Measurements from ENCODE around the gene C1QL2.

Gene C1QL2

GRCh38 chr2:119158563-119159347 is at the start of gene C1QL2:
Gene C1QL2, minus strand, starts transcription at chr2:119158751. Its CDS starts 482 bp downstream, at chr2:119158269.
- no peak for DNase-seq

- no peak for DNase-seq
Measured at GRCh38 chr2:119207447-119207846, 48.9 kb upstream of the C1QL2 start.

- DNase-seq: no peak
Measured at GRCh38 chr2:119206201-119206600, 47.6 kb upstream of the C1QL2 start.

GRCh38 chr2:119205001-119205706 is 46.6 kb upstream of the C1QL2 start:
- no peak for DNase-seq

GRCh38 chr2:119204525-119204924 is 46.0 kb upstream of the C1QL2 start:
- DNase-seq: no peak

- DNase-seq: no peak
Measured at GRCh38 chr2:119202610-119203310, 44.2 kb upstream of the C1QL2 start.

GRCh38 chr2:119201815-119202214 is 43.3 kb upstream of the C1QL2 start:
- no peak for DNase-seq

GRCh38 chr2:119198240-119198840 is 39.8 kb upstream of the C1QL2 start:
- no peak for DNase-seq

GRCh38 chr2:119197529-119198239 is 39.1 kb upstream of the C1QL2 start:
- DNase-seq: no peak

- no peak for DNase-seq
Measured at GRCh38 chr2:119197126-119197405, 38.5 kb upstream of the C1QL2 start.

- DNase-seq: no peak
Measured at GRCh38 chr2:119196301-119197125, 38.0 kb upstream of the C1QL2 start.

GRCh38 chr2:119195887-119196286 is 37.3 kb upstream of the C1QL2 start:
- DNase-seq: no peak

- DNase-seq: no peak
Measured at GRCh38 chr2:119195001-119195400, 36.5 kb upstream of the C1QL2 start.

- DNase-seq: no peak
Measured at GRCh38 chr2:119192893-119193292, 34.3 kb upstream of the C1QL2 start.

GRCh38 chr2:119190321-119191111 is 32.0 kb upstream of the C1QL2 start:
- no peak for DNase-seq

- no peak for DNase-seq
Measured at GRCh38 chr2:119184512-119184911, 26.0 kb upstream of the C1QL2 start.

- DNase-seq: no peak
Measured at GRCh38 chr2:119181791-119182445, 23.4 kb upstream of the C1QL2 start.

- DNase-seq: no peak
Measured at GRCh38 chr2:119181391-119181790, 22.8 kb upstream of the C1QL2 start.

GRCh38 chr2:119180892-119181291 is 22.3 kb upstream of the C1QL2 start:
- no peak for DNase-seq

- no peak for DNase-seq
Measured at GRCh38 chr2:119179991-119180390, 21.4 kb upstream of the C1QL2 start.

GRCh38 chr2:119179202-119179601 is 20.7 kb upstream of the C1QL2 start:
- no peak for DNase-seq
